Ureter (tissue), 1 donor: Measurements from ENCODE around the gene RAPGEF1. TPM values are rescaled to one million over a fixed set of nuclear protein-coding genes. Genes with fewer than 3 reads are reported as not detected.

ENCODE experiments used
- DNase-seq: peaks from one replicate; pipeline ENCODE4 v3.0.0-alpha.2; 2020; ENCODE audit warnings: low spot score
- total RNA-seq: library from RNA; stranded (reverse); gene quantifications from one replicate; pipeline ENCODE4 v1.2.4, GENCODE V29; 2023
- donor health status: DM: yes; HTN: yes; CAD: no.

Gene RAPGEF1
- total RNA-seq, 1 donor from 2014 or later: 64.9 TPM

DNA sequence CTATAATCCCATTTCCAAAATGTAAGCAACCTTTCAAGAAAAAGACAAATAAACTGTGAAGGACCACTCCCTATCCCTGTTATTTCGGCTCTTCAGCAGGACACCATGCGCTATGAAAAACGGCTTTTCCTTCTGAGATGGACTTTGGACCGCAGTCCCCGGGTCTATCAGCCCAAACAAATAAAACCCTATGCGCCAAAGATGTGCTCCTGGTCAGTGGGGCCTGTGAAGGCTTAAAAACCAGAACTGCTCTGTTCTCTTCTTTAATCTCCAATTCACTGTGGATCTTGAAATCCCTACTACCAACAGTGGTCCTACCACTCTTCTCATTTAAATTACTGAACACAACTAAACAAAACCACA is 33.3 kb downstream of the RAPGEF1 start:
- no peak for DNase-seq

DNA sequence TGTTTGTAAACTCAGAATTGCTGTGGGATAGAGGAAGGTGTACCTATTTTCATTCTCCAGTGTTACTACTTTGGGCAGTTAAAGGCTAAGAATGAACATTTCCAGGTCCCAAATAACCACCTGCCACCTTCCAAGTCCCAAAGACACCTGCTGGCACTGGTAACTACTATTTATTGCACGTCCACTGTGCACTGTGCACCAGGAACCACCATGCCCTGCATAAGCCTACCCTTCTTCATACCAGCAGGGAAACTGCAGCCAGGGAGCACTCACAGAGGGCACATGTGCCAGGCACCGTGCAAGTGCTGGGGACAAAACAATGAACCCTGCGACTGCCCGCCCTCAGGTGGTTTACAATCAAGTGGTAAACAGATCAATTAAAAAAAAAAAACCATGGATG is 34.9 kb downstream of the RAPGEF1 start:
- no peak for DNase-seq

DNA sequence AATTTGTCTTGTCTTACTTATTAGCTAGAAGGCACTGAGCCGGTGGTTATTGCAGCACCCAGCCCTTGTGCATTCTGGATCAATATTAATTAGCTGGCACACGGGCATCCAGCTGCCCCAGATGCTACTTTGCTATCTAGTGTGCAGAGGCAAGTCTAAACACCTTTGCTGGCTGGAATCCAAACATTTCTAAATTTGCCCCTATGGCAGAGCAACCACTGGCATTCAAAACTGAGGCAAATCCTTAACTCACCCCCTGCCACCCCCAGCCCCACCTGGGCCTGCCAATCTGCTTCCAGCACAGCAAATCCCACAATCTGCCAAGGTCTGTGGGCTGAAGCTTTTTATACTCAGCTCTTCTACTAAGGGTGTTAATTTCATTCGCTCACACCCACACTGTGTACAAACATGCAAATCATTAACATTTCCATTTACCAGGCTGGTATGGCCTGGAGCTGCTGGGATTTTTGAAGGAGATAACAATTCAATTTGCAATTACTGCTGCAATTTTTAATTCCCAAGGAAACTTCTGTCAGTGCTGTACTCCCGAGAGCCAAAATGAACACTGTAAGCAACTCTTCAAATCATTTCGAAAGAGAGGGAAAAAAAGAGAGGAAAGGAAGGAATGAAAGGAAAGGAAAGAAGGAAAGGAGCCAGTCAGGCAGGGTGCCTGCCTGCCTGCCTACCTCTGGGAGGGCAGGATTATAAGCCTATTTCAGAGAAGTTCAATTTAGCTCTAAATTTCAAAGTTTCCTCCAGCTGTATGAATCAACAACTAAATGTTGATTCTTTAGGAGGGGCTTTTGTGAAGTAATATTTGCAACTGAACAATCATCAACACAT is 35.5 kb downstream of the RAPGEF1 start:
- no peak for DNase-seq

DNA sequence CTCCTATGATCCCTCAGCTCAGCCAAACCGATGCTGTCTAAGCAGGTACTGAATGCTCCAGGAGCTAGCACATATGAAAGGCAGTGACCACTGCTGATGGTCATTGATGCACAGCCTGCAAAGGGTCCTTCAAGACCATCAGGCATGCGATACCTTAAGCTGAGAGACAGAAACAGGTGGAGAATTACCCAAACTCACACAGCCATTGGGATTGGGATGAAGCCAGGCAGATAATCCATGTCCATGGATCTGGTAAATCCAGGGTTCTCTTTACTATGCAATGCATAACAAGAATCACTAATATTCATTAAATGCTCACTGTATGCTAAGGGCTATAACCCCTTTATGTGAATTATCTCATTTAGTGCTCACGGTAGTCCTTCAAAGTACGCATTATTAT is 36.2 kb downstream of the RAPGEF1 start:
- DNase-seq: no peak

DNA sequence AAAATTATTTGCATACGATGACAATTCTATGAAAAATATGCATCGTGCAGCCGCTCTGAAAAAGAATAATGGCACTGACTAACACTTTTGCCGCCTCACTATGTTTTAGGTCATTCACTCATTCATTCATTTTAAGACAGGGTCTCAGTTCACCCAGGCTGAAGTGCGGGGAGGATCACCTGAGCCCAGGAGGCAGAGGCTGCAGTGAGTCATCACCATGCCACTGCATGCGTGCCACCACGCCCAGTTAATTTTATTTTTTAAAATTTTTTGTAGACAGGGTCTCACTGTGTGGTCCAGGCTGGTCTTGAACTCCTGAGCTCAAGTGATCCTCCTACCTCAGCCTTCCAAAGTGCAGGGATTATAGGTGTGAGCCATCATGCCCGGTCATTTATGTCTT is 37.0 kb downstream of the RAPGEF1 start:
- no peak for DNase-seq

DNA sequence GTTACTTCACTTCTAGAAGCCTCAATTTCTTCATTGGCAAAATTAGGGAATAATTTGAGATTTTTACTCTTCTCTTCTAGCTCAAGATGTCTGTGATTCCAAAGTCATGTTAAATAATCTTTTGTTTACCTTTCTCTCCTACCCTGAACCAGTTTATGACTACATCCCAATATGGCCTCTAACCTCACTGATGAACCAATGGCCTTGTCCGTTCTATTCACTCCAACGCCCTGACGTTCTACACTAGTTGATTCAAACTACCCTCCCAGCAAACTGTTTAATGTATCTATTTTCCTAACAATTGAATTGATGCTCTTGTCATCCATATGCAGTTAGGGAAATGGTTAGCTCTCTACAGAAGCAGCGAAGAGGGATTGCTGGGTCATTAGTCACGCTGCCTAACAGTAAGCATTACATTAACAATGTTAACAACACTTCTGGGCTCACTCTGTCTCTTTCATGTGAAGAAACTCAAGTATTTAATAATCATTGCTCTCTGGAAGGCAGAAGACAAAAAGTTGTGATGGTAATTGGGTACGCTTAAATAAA is 38.0 kb downstream of the RAPGEF1 start:
- no peak for DNase-seq

DNA sequence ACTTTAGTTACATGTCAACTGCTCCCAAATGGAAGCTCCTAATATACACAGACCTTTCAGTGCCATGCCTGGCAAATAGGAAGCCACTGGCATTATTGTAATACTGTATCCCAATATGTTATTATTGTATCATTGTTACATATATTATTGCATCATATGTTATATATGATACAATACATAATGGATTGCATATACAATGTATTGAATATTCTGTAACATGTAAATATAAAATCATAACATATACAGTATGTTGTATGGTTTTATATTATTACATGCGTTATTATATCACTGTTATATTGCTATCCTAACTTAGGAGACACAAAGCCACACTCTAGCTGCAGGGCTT is 38.5 kb downstream of the RAPGEF1 start:
- no peak for DNase-seq

DNA sequence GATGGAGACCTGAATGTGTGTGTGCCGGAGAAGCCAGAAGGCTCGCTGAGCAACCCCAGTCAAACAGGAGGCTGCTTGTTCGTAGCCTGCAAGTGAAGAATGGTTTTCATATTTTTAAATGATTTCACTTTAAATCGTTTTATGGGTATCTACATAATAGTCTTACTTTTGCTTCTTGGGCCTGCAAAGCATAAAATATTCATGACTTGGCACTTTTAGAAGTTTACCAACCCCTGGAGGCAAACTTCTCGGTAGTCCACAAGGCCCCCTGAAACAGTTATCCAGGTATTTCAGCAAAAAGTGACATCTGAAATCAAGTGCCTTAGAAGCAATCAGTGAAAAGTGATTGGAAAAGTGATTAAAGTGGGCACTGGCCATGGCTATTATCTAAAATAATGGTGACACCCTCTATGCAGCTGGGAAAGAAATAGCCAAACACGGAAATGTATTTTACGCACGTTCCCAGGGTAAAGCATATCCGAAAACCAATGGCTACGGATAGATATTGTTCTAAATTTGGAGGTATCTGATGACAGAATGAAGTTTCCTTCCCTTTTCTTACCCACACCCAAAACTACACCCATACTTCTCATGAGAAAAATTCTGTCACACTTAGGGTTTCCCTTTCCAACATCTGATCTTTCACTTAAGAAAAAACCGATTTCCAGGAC is 39.0 kb downstream of the RAPGEF1 start:
- no peak for DNase-seq

DNA sequence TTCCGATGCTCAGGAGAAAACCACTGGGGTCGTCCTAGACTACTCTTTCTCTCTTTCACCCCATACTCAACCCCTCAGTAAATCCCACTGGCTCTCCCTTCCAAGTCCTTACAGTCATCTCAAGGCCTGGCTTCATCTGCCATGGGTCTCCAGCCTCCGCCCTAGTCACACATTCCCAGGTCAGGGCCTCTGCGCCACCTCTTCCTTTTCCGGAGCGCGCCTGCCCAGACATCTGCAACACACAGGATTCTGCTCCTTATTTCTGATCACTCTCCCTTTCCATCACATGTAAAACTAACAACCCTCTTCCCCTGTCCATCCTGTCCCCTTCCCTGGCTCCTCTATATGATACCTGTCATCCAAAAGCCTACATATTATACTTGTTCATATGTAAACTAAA is 39.8 kb downstream of the RAPGEF1 start:
- DNase-seq: no peak

DNA sequence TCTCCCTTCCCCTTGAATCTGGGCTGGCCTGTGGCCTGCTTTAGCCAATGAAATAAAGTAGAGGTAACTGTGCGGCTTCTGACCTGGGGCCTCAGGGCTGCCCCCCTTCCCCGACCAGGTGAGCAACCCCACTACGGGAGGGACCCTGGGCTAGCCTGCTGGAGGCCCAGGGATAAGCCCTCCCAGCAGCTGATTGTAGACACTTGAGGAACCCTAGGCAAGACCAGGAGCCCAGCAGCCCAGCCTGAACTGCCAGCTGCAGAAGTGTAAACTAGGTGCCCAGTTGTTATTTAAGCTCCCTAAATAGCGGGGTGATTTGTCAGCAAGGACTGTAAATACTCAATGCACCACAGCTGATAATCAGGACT is 41.3 kb downstream of the RAPGEF1 start:
- no peak for DNase-seq

DNA sequence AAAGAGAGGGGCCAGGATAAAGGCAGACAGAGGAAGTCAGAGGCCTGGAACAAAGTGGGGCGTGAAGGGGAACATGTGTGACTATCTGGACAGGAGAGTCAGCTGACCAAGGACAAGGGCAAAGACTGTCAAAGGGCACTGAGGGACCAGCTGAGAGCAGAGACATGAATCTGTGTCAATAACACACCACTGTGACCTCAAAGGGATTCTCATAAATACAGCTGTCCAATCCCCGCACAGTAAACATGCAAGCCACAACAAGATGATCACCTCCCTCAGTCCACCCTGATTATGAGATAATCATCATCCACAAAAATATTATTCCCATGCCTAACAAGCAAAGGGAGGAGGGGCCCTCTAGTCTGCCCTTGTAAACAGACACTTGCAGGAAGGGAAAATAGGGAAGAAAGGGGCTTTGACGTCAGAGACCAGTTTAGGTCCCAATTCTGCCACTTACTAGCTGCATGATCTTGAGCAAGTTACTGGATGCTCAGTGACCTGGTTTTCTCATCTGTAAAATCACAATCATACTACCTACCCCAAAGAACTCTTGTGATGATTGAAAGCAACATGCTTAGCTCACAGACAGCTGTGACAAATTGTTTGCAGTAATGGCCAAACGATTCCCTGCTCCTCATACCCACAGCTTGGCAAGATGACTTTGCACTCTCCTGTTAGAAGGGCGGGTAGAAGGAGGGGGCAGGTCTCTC is 41.8 kb downstream of the RAPGEF1 start:
- DNase-seq: no peak

DNA sequence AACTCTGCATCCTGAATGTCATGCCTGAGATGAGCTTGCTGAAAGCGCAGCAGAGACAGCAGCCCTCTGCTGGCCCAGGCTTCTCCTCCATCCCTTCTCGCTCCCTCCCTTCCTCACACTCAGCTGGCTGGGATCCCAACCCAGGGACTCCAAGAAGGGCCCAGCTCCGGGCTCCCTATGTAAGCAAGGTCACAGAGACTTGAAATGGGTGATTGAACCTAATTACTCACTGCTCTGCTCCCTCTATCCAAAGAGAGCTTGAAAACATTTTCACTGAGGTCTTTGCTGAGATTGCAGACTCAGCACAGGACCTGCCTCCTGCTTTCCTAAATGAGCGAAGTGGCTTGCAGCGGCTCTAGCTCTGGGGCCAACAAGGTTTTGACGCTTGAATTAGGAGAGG is 42.8 kb downstream of the RAPGEF1 start:
- DNase-seq: no peak

DNA sequence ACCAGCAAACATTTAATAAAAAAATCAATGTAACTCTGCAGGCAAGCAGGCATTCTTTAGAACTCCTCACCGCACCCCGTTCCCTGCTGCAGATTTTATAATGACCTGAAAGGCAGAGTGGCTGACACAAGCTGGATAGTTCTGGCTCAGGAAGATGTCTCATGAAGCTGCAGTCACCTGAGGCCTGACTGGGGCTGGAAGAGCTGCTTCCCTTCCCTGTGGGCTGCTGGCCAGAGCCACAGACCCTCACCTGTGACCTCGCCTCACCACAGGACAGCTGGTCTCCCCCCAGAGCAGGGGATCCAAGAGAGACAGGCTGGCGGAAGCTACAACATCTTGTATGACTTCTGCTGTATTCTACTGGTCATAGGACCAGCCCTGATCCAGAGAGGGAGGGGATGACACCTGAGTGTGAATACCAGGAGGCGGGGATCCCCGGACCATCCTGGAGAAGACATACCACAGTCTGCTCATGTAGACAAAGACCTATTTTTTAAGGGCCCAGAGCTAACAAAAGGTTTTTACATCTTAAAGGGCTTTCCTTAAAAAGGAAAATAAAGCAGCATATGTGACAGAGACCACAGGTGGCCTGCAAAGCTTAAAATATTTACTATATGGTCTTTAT is 43.9 kb downstream of the RAPGEF1 start:
- no peak for DNase-seq

DNA sequence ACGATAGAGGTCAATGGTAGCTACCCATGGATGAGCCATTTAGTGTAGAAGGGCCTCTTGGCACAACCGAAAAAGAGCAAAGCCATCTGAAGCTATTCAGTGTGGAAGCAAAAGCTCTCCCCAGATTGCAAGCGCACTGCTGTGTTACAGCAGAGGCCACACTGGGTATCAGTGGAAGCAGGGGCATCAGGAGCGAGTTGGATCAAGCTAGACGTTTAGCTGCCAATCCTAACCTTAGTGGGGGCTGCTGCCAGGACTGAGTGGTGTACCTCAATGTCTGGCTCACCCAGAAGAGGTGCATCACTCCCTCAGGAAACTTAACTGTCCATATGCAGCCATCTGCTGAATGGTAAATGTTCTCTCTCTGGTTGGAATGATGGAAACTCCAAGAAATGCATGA is 44.5 kb downstream of the RAPGEF1 start:
- DNase-seq: no peak

DNA sequence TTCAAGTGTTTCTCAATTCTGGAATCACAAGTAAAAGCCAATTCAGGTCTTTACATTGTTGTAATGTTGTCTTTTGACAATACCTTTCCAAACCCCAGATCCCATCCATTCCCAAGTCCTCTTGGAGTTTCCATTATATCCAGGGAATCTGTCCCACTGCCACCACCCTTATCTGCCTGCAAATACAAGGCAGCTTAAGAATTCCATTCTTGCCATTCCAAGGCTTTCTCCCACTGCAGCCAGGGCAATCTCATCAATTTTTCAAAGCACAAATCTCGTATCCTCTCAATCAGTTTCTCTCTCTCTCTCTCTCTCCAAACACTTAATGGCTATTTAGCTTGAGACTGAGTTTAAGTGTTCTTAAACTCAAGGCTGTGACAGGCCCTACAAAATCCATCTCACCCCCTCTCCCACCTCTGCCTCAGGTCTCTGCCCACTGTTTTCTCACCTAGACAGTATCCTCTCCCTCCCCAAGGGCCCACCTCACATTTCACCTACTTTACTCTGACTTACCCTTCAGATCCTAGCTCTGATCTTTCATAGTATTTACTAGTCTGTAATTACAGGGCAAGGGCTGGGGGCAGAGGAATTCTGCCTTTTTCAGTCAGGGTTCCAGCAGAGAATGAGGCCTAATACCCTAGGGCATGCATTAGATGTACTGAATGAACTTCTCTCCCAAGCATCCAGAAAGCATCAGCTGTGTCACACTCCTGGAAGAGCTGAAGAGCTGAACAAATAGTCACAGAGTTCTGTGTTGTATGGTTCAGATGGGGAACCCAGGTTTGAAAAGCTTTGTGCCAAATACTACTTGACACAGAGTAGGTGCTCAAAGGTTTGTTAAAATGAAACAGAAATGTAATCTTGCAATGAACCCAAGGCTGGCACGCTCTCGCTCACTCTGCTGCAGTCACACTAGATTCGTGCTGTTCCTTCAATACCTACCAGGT is 46.0 kb downstream of the RAPGEF1 start:
- no peak for DNase-seq

DNA sequence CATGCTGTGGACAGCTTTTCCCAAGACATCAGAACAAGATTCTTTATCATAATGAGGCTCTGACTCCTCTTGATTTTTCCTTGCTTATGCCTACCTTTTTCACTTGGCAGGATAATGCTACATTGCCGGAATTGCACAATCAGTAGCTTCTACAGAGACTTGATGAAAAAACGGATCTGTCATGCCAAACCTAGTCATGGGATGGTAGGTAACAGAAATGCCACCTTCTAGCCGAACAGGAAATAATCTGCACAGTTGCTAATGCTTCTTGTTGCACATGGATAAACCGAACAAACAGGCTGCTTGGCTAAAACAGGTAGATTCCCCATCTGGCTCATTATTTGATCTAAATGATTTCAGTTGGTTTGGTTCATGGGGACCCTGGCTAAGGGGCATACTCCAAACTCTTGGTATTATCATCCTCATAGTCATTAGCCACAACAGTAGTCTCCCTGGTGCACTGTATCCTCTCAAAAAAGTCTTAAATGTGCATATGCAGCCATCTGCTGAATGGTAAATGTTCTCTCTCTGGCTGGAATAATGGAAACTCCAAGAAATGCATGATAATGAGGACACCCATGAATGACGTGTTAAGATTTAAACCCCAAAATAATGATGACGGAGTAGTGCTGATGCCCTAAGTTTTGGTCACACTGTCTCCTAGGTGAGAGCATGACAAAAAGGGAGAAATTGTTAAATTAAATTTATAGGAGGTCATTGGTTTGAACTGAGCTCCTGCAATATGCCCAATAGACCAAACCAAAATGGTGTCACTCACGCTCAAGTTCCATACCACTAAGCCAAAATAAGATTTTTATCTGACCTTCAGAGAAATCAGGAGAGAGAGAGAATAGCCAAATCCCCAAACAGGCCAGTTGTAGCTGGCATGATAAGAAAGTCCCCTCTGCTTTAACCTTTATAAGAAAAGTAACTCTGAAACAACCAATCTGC is 47.0 kb downstream of the RAPGEF1 start:
- no peak for DNase-seq

DNA sequence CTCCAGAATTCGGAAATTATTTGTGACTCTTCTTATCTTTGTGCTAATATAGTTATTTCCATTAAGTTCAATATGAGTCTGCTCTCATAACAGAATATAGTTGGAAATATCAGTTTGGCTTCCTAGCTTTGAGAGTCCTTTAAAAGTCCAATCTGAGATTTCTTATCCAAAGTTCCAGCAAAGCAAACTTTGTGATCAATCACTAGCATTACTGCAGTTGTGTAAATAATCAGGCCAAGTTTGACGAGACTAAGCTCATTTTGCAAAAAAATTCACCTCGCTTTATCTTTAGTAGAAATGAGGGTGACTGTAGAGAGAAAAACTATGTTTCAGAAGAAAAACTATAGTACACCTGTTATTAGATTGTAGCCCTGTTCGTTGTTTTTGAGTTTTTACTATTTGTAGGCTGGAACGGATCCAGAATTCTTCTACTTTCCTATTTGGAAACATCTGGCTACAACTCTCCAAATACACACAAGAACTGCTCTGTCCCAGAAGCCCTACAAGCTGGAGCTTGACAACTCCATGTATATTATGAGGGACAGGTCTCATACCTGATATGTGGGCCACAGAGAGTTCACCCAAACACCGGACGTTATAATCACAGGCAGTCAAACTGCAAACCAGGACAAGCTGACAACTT is 47.8 kb downstream of the RAPGEF1 start:
- no peak for DNase-seq

DNA sequence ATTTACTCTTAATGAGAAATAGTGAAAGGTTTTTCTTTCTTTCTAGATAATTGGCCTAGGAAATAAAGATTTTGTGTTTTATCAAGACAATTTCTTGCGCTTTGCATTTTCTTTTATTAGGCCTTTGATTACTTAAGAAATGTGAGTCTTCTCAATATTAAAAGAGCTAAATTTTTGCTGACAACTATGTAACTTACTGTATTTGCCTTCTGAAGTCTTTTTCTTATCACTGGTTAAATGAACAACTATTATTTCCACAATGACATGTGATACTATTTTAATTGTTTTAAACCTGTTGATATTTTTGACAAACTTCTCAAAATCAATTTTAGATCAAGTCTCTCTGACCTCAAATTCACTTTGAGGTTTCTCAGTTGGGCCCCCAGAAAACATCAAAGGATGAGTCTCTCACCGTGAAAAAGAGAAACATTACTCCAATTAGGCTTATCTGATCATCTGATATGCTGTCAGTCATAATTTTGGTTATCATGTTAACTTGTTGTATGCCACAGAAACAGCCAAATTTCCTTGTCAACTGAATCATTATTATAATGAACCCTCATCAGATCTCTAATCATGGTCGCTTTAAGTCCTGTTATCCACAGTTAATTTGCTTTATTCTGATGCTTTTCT is 48.8 kb downstream of the RAPGEF1 start:
- DNase-seq: no peak

DNA sequence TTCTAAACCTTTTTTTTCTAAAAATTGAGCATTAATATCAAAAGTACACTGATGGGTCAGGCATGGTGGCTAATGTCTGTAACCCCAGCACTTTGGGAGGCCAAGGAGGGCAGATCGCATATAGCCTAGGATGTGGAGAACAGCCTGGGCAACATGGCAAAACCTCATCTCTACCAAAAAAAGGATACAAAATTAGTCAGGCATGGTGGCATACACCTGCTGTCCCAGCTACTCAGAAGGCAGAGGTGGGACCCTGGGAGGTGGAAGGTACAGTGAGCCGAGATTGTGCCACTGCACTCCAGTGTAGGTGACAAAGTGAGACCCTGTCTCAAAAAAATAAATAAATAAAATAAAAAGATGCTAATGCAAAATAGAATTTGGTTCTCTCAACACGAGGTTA is 49.4 kb downstream of the RAPGEF1 start:
- DNase-seq: no peak
